ENCODE measurements around the gene JPH4.
A peak's percentile ranks its signal among the peaks of the same experiment; 100 is the strongest.

Gene JPH4

DNA sequence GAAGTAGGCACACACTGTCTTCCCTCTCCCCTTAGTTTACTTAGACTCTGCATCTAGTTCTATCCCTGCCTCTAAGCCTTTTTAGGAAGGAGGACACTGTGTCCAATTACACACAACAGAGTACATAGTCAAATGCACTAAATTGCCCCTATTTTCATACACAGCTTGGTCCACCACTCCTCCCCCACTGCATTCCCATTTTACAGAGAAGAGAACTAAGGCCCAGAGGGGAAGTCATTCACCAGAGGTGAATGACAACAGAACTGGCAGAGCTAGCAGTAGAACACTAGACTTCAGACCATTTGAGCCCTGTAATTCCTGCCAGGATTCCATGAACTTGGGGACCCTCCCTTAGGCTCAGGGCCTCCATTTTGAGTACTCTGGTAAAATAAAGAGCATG, 1.1 kb upstream of the JPH4 start:
- no peak for DNase-seq (ENCODE audit: low read depth)

DNA sequence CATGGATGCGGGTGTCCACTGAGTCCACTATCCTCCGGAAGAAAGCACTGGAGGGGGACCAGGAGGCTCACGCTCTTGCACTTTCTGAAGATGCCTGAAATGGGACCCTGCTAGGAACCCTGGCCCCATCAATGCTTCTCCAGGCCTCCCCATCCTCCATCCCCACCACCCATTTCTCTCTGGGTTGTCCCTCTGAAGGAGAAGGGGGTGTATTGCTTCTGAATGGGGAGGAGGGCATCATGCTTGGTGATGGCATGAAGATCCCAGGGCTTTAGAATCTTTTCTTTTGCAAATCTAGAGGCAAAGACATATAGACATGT, 681 bp upstream of the JPH4 start:
- DNase-seq (ENCODE audit: low read depth), result no peak

- DNase-seq (ENCODE audit: low read depth), result no peak
Measured at GRCh38 chr14:23577710-23578392, 739 bp downstream of the JPH4 start.

GRCh38 chr14:23577004-23577681, 1.4 kb downstream of the JPH4 start:
- DNase-seq (ENCODE audit: low read depth), result no peak

GRCh38 chr14:23573384-23574015, 5.1 kb downstream of the JPH4 start:
- no peak for DNase-seq (ENCODE audit: low read depth)

DNA sequence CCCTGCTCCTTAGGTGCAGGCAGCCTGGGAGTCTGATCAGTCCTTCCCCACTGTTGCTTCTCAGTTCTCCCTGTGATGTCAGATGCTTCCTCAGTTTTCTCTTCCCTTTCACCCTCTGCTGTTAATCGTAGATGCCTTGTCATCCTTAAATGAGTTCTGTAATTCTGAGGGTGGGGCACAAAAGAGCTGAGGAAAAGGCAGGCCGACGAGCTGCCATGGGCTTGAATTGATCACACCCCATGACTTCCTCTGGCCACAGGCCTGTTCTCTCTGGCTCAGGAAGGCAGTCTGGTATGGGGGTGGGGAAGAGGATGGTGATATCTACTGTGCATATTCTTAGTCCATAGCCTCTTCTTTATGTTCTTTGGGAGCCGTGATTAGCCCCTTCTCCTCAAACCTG, 5.8 kb downstream of the JPH4 start:
- no peak for DNase-seq (ENCODE audit: low read depth)

DNA sequence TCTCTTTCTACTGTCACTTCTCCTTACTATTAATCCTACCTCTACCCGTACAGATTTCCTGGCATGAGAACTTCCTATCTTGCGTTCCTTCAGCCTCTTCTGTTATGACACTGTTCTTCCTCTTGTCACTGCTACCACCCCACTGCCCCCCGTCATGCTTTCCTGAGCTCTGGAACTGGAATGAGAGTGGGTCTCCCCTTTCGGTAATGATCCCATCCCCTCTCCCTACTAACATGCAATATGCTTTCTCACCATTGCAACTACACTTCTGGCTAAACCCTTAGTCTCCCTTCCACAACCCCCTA, 6.1 kb downstream of the JPH4 start:
- no peak for DNase-seq (ENCODE audit: low read depth)

GRCh38 chr14:23571701-23572523, 6.7 kb downstream of the JPH4 start:
- no peak for DNase-seq (ENCODE audit: low read depth)

DNA sequence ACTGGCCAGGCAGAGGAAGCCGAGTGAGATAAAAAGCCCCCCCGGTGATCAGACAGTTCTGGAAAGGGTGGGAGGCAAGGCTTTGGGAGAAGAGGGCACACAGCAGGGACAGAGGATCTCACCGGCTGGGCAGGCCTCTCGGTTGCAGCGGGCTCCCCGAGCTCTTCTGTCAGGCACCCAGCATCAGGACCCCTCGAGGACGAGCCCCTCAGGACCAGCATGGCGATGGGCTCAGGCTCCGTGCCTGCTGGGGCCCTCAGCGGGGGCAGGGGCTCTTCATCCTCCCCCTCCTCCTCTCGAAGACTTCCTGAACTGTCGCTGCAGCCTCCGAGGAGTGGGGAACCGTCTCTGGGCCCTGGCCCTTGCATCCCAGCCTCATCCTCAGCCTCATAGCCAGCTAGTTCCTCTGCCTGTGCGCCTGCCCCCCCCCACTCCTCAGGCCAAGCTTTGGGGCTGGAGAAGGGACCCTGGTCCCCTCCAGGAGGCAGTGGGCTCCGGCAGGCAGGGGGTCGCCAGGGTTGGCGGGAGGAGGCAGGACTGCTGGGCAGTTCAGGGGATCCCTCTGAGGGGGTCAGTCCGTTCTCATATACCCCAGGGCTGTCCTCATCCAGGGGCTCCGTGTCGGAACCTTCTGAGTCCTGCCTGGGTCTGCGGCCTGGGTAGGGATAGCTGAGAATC, 7.6 kb downstream of the JPH4 start:
- DNase-seq (ENCODE audit: low read depth), result no peak

DNA sequence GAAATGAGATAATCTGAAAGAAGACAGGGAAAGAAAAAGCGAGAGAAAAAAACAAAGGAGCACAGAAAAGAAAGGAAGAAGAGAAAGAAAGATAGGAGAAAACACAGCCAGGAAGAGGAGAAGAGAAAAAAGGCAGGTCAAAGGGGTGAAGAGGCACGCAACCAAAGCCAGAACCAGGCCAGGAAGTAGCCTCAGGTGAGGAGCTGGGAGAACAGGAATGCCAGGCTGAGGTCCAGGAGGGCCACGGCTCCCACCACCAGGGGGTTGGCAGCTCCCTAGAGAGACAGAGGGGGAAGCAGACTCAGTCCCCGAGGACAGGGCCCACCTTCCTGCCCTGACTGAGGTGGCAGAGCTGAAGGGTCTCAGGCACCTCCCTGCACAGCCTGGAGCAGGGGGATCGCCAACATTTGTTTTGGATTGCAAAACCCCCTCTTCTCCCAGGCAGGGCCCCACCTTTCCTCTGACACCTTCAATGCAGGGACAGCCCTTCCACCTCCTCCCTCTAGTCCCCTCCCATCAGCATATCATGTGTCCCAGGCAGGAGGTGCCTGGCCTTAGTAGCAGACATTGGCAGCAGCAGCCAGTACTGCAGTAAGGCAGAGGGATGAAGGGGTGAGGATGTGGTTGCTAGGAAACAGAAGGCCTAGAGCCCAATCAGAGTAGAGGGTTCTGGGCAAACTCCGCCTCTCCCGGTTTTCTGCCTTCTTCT, 9.0 kb downstream of the JPH4 start:
- no peak for DNase-seq (ENCODE audit: low read depth)

DNA sequence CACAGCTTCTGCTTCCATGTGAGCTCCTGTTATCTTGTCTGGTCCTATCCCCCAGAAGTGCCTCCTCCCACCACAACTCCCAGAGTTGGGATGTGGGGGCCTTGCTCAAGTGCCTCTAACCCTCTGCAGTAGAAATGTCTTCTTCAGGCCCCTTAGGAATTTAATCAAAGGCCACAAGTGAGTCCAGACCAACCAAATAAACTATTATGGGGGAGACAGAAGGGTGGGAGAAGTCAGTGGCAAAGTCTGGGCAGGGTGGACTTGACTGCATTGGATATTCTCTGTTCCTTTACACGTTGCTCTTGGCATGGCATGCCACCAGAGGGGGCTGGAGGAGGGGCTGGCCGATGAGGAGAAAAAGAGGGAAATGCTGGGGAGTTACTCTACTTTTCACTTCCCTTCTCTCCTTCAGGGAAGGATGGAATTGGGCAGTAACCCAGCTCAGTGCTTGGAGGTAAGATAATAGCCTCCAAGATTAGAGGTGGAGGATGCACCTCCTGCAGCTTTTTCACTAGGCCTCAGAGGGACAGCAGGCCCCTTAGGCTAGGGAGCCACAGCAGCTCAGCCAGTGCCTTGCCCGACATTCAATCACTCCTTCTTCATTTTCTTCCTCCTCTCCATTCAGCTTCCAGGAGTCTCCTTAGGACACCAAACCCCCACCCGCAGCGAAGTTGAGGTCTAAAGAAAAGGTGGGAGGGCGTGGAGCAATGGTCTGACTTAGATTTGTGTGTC, 9.8 kb downstream of the JPH4 start:
- no peak for DNase-seq (ENCODE audit: low read depth)

GRCh38 chr14:23568021-23568599, 10.5 kb downstream of the JPH4 start:
- no peak for DNase-seq (ENCODE audit: low read depth)

- DNase-seq (ENCODE audit: low read depth), result peak; percentile 72
Measured at GRCh38 chr14:23567186-23568020, 11.2 kb downstream of the JPH4 start, which contains the start of gene AP1G2. Gene AP1G2, minus strand, starts transcription at chr14:23567791. Its CDS starts 477 bp downstream, at chr14:23567314.

GRCh38 chr14:23566778-23567185, 11.8 kb downstream of the JPH4 start:
- DNase-seq (ENCODE audit: low read depth), result no peak

GRCh38 chr14:23566112-23566777, 12.3 kb downstream of the JPH4 start:
- no peak for DNase-seq (ENCODE audit: low read depth)

GRCh38 chr14:23565626-23566025, 13.0 kb downstream of the JPH4 start:
- DNase-seq (ENCODE audit: low read depth), result no peak

GRCh38 chr14:23564876-23565275, 13.7 kb downstream of the JPH4 start:
- DNase-seq (ENCODE audit: low read depth), result no peak

- DNase-seq (ENCODE audit: low read depth), result no peak
Measured at GRCh38 chr14:23564181-23564812, 14.3 kb downstream of the JPH4 start.
